Measurements from ENCODE around the gene ADAM10. TPM values are rescaled to one million over a fixed set of nuclear protein-coding genes. Genes with fewer than 3 reads are reported as not detected.

The ADAM10 gene
- total RNA-seq, 1 donor from 2014 or later = 243 TPM

GRCh38 chr15:58665672-58666071 is 83.8 kb downstream of the ADAM10 start:
- TF ChIP-seq CTCF (IDR thresholded peaks at IDR 0.05; ENCODE audit: insufficient read depth, low read depth, low read length) (no peak), EZH2 (IDR thresholded peaks at IDR 0.05; ENCODE audit: insufficient read depth, low read length) (no peak)
- Histone ChIP-seq H4K20me1 (ENCODE audit: insufficient read depth, low read length) (peaks cover 7% of the 10 kb centered on the region), H3K79me2 (ENCODE audit: insufficient read depth, low read length) (peaks cover 7% of the 10 kb centered on the region), H3K4me1 (ENCODE audit: insufficient read depth, low read length) (peaks cover 6% of the 10 kb centered on the region), H3K27me3 (ENCODE audit: insufficient read depth, low read length) (no peaks in the 10 kb centered on the region), H2AFZ (ENCODE audit: low read depth, low read length) (no peak overlapping the region), H3K4me2 (ENCODE audit: low read length) (no peak overlapping the region), H3K36me3 (ENCODE audit: insufficient read depth, low read length) (no peaks in the 10 kb centered on the region), H3K9ac (ENCODE audit: low read length) (no peak overlapping the region), H3K27ac (ENCODE audit: low read depth, low read length) (no peak overlapping the region), H3K4me3 (ENCODE audit: insufficient read depth, low read depth, low read length) (no peak overlapping the region), H3K9me3 (ENCODE audit: insufficient read depth, low read depth, low read length) (no peaks in the 10 kb centered on the region)
- no peak overlapping the region for H3K4me3 Mint-ChIP-seq (ENCODE audit: unreplicated experiment)
- DNase-seq (ENCODE audit: low read depth) = no peak
- H3K27ac Mint-ChIP-seq (ENCODE audit: unreplicated experiment) = no peak overlapping the region
- H3K9me3 Mint-ChIP-seq (ENCODE audit: unreplicated experiment) = no peaks in the 10 kb centered on the region
- no peaks in the 10 kb centered on the region for H3K27me3 Mint-ChIP-seq (ENCODE audit: low read depth, unreplicated experiment)
- peak; percentile 29 for FAIRE-seq
- H3K36me3 Mint-ChIP-seq (ENCODE audit: low read depth, unreplicated experiment) = peaks cover 2% of the 10 kb centered on the region
- peaks cover 13% of the 10 kb centered on the region for H3K4me1 Mint-ChIP-seq (ENCODE audit: low read depth, unreplicated experiment)

- no peak for TF ChIP-seq CTCF (IDR thresholded peaks at IDR 0.05; ENCODE audit: insufficient read depth, low read depth, low read length)
- TF ChIP-seq EZH2 (IDR thresholded peaks at IDR 0.05; ENCODE audit: insufficient read depth, low read length) = no peak
- Histone ChIP-seq H3K27ac (ENCODE audit: low read depth, low read length) (no peak overlapping the region), H3K27me3 (ENCODE audit: insufficient read depth, low read length) (no peaks in the 10 kb centered on the region), H3K9ac (ENCODE audit: low read length) (no peak overlapping the region), H4K20me1 (ENCODE audit: insufficient read depth, low read length) (no peaks in the 10 kb centered on the region), H3K9me3 (ENCODE audit: insufficient read depth, low read depth, low read length) (no peaks in the 10 kb centered on the region), H3K4me3 (ENCODE audit: insufficient read depth, low read depth, low read length) (no peak overlapping the region), H3K4me2 (ENCODE audit: low read length) (no peak overlapping the region), H3K79me2 (ENCODE audit: insufficient read depth, low read length) (no peaks in the 10 kb centered on the region), H3K36me3 (ENCODE audit: insufficient read depth, low read length) (peaks cover 6% of the 10 kb centered on the region), H2AFZ (ENCODE audit: low read depth, low read length) (no peak overlapping the region), H3K4me1 (ENCODE audit: insufficient read depth, low read length) (no peaks in the 10 kb centered on the region)
- Mint-ChIP-seq H3K4me3 (ENCODE audit: unreplicated experiment) (no peak overlapping the region), H3K27ac (ENCODE audit: unreplicated experiment) (no peak overlapping the region), H3K4me1 (ENCODE audit: low read depth, unreplicated experiment) (no peaks in the 10 kb centered on the region), H3K27me3 (ENCODE audit: low read depth, unreplicated experiment) (no peaks in the 10 kb centered on the region), H3K36me3 (ENCODE audit: low read depth, unreplicated experiment) (peaks cover 12% of the 10 kb centered on the region), H3K9me3 (ENCODE audit: unreplicated experiment) (no peaks in the 10 kb centered on the region)
- FAIRE-seq (no peak), DNase-seq (ENCODE audit: low read depth) (no peak)
Measured at GRCh38 chr15:58650102-58650501, 99.4 kb downstream of the ADAM10 start.

GRCh38 chr15:58649175-58649574 is 100.3 kb downstream of the ADAM10 start:
- Mint-ChIP-seq H3K27me3 (ENCODE audit: low read depth, unreplicated experiment) (no peaks in the 10 kb centered on the region), H3K27ac (ENCODE audit: unreplicated experiment) (no peak overlapping the region), H3K4me3 (ENCODE audit: unreplicated experiment) (no peak overlapping the region), H3K9me3 (ENCODE audit: unreplicated experiment) (no peaks in the 10 kb centered on the region), H3K4me1 (ENCODE audit: low read depth, unreplicated experiment) (no peaks in the 10 kb centered on the region), H3K36me3 (ENCODE audit: low read depth, unreplicated experiment) (peaks cover 6% of the 10 kb centered on the region)
- Histone ChIP-seq H3K27me3 (ENCODE audit: insufficient read depth, low read length) (no peaks in the 10 kb centered on the region), H3K9me3 (ENCODE audit: insufficient read depth, low read depth, low read length) (no peaks in the 10 kb centered on the region), H3K4me2 (ENCODE audit: low read length) (no peak overlapping the region), H3K4me3 (ENCODE audit: insufficient read depth, low read depth, low read length) (no peak overlapping the region), H3K27ac (ENCODE audit: low read depth, low read length) (no peak overlapping the region), H3K4me1 (ENCODE audit: insufficient read depth, low read length) (no peaks in the 10 kb centered on the region), H3K36me3 (ENCODE audit: insufficient read depth, low read length) (peaks cover under 1% of the 10 kb centered on the region), H4K20me1 (ENCODE audit: insufficient read depth, low read length) (no peaks in the 10 kb centered on the region), H2AFZ (ENCODE audit: low read depth, low read length) (no peak overlapping the region), H3K9ac (ENCODE audit: low read length) (no peak overlapping the region), H3K79me2 (ENCODE audit: insufficient read depth, low read length) (no peaks in the 10 kb centered on the region)
- TF ChIP-seq CTCF (IDR thresholded peaks at IDR 0.05; ENCODE audit: insufficient read depth, low read depth, low read length) (no peak), EZH2 (IDR thresholded peaks at IDR 0.05; ENCODE audit: insufficient read depth, low read length) (no peak)
- FAIRE-seq (no peak), DNase-seq (ENCODE audit: low read depth) (no peak)
